ENCODE data around the gene WDTC1.

WDTC1 gene

GRCh38 chr1:27255136-27255535 is 20.7 kb downstream of the WDTC1 start:
- TF ChIP-seq CTCF (IDR thresholded peaks at IDR 0.05; ENCODE audit: insufficient read depth, low read depth, low read length, missing control alignments): no peak
- H3K4me3 ChIP-seq (ENCODE audit: low read length): no peak overlapping the region
- no peak for DNase-seq (ENCODE audit: low read depth)

GRCh38 chr1:27257155-27257554 is 22.7 kb downstream of the WDTC1 start:
- no peak for TF ChIP-seq CTCF (IDR thresholded peaks at IDR 0.05; ENCODE audit: insufficient read depth, low read depth, low read length, missing control alignments)
- DNase-seq (ENCODE audit: low read depth): peak; percentile 40
- no peak overlapping the region for H3K4me3 ChIP-seq (ENCODE audit: low read length)

GRCh38 chr1:27258598-27258997 is 24.2 kb downstream of the WDTC1 start:
- no peak overlapping the region for H3K4me3 ChIP-seq (ENCODE audit: low read length)
- DNase-seq (ENCODE audit: low read depth): no peak
- no peak for TF ChIP-seq CTCF (IDR thresholded peaks at IDR 0.05; ENCODE audit: insufficient read depth, low read depth, low read length, missing control alignments)

GRCh38 chr1:27267153-27267552 is 32.7 kb downstream of the WDTC1 start:
- TF ChIP-seq CTCF (IDR thresholded peaks at IDR 0.05; ENCODE audit: insufficient read depth, low read depth, low read length, missing control alignments): no peak
- DNase-seq (ENCODE audit: low read depth): no peak
- H3K4me3 ChIP-seq (ENCODE audit: low read length): no peak overlapping the region

- DNase-seq (ENCODE audit: low read depth): no peak
- TF ChIP-seq CTCF (IDR thresholded peaks at IDR 0.05; ENCODE audit: insufficient read depth, low read depth, low read length, missing control alignments): no peak
Observed at GRCh38 chr1:27269276-27269675, 34.8 kb downstream of the WDTC1 start.

GRCh38 chr1:27274204-27274603 is 39.8 kb downstream of the WDTC1 start:
- no peak for DNase-seq (ENCODE audit: low read depth)
- no peak for TF ChIP-seq CTCF (IDR thresholded peaks at IDR 0.05; ENCODE audit: insufficient read depth, low read depth, low read length, missing control alignments)
- no peak overlapping the region for H3K4me3 ChIP-seq (ENCODE audit: low read length)

More at GRCh38 chr1:27269276-27269675, 34.8 kb downstream of the WDTC1 start:
- H3K4me3 ChIP-seq (ENCODE audit: low read length): no peak overlapping the region

DNA sequence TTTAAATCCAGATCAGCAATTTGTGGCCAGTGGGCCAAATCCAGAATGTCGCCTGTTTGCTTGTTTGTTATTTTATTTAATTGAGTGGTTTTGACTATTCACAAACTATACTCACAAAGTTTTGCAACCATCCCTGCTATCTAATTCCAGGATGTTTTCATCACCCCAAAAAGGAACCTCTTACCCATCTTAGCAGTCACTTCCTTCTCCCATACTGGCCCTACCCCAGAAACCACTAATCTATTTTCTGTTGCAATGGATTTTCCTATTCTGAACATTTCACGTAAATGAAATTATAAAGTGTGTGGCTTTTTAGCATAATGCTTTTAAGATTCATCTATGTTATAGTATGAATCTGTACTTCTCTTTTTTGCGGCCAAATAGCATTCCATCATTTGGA is 41.3 kb downstream of the WDTC1 start:
- no peak overlapping the region for H3K4me3 ChIP-seq (ENCODE audit: low read length)

More for the DNA sequence above, 41.3 kb downstream of the WDTC1 start:
- no peak for DNase-seq (ENCODE audit: low read depth)
- TF ChIP-seq CTCF (IDR thresholded peaks at IDR 0.05; ENCODE audit: insufficient read depth, low read depth, low read length, missing control alignments): no peak
